HL-60 (cell line): ENCODE measurements around the gene ORMDL1.

ENCODE experiments used
- DNase-seq, 2 experiments: peaks; one replicate each; pipeline ENCODE4 v3.0.0-alpha.2; 2010 to 2020; ENCODE audit warnings: low read depth in 1 of 2, low spot score in 1 of 2
- H3K27ac ChIP-seq: fragments of 250-450 bp; sonication (Bioruptor Pico); replicated peaks from 2 replicates; pipeline ENCODE4 v1.5.1; 2020; ENCODE audit warnings: mild to moderate bottlenecking, moderate library complexity
- H3K27me3 ChIP-seq: fragments of 250-450 bp; sonication (Bioruptor Pico); 2 replicates; pipeline ENCODE4 v1.5.1; 2021; ENCODE audit warnings: mild to moderate bottlenecking, moderate library complexity; ENCODE audit not compliant: insufficient read depth, poor library complexity, severe bottlenecking
- H3K4me3 ChIP-seq: replicated peaks from 2 replicates; pipeline ENCODE4 v1.5.1; 2011; ENCODE audit warnings: mild to moderate bottlenecking, control low read depth, low read length; ENCODE audit not compliant: insufficient read depth
- GABPA ChIP-seq: IDR thresholded peaks from 2 replicates; pipeline ENCODE4 v1.6.1; 2012; ENCODE audit warnings: low read depth
- POLR2AphosphoS5 ChIP-seq: IDR thresholded peaks from 2 replicates; pipeline ENCODE4 v1.6.1; 2012; ENCODE audit warnings: low read depth
- SPI1 ChIP-seq: IDR thresholded peaks from 2 replicates; pipeline ENCODE4 v1.6.1; 2012; ENCODE audit warnings: low read depth, mild to moderate bottlenecking, borderline replicate concordance
- TF ChIP-seq, protein P1 (sequence below): IDR thresholded peaks from 2 replicates; pipeline ENCODE4 v1.6.1; 2012; ENCODE audit warnings: low read depth; ENCODE audit not compliant: insufficient replicate concordance
- TF ChIP-seq, protein P2 (sequence below): IDR thresholded peaks from one replicate; pipeline ENCODE4 v1.5.1; 2011; ENCODE audit warnings: low read length, control low read depth, inconsistent platforms; ENCODE audit not compliant: insufficient read depth

ORMDL1 gene

DNA sequence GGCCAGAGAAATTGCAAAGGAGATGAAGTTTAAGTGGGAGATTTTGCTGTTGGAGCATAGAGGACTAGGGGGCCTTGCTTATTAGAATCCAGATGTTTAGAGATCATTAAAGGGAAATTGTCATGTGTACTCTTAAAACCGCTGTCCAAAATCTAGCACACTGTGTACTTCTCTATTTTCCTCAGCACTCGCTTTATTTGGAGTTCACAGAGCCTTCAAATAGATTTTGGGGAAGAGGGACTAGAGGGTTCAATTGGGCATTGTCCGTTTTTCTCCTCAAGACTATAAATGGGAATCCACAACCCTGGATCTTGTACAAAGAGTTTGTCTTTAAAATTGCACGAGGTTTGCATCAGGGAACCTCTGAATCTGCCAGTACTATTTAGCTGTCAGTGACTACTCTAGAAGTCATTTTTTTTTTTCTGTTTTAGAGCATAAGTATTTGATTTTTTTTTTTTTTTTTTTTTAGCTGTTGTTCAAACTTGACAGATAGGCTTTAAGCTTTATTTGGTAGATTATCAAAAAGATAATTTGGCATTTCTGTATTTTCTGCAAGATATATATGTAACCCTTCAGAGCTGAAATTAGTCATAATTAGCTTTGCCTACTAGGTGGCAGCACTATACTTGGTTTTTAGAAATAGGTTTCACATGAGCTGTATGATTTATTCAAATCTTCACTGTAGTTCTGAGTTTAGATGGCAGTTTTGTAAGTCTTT, 14.3 kb upstream of the ORMDL1 start:
- peak in 1 of 2 experiments; percentile 9 for DNase-seq
- TF ChIP-seq GABPA, result no peak
- peak; percentile 62; the same call in 1 of the 2 replicates for TF ChIP-seq SPI1
- no peak for TF ChIP-seq POLR2AphosphoS5
- TF ChIP-seq, protein P1, sequence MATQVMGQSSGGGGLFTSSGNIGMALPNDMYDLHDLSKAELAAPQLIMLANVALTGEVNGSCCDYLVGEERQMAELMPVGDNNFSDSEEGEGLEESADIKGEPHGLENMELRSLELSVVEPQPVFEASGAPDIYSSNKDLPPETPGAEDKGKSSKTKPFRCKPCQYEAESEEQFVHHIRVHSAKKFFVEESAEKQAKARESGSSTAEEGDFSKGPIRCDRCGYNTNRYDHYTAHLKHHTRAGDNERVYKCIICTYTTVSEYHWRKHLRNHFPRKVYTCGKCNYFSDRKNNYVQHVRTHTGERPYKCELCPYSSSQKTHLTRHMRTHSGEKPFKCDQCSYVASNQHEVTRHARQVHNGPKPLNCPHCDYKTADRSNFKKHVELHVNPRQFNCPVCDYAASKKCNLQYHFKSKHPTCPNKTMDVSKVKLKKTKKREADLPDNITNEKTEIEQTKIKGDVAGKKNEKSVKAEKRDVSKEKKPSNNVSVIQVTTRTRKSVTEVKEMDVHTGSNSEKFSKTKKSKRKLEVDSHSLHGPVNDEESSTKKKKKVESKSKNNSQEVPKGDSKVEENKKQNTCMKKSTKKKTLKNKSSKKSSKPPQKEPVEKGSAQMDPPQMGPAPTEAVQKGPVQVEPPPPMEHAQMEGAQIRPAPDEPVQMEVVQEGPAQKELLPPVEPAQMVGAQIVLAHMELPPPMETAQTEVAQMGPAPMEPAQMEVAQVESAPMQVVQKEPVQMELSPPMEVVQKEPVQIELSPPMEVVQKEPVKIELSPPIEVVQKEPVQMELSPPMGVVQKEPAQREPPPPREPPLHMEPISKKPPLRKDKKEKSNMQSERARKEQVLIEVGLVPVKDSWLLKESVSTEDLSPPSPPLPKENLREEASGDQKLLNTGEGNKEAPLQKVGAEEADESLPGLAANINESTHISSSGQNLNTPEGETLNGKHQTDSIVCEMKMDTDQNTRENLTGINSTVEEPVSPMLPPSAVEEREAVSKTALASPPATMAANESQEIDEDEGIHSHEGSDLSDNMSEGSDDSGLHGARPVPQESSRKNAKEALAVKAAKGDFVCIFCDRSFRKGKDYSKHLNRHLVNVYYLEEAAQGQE, result peak; percentile 85
- TF ChIP-seq, protein P2, sequence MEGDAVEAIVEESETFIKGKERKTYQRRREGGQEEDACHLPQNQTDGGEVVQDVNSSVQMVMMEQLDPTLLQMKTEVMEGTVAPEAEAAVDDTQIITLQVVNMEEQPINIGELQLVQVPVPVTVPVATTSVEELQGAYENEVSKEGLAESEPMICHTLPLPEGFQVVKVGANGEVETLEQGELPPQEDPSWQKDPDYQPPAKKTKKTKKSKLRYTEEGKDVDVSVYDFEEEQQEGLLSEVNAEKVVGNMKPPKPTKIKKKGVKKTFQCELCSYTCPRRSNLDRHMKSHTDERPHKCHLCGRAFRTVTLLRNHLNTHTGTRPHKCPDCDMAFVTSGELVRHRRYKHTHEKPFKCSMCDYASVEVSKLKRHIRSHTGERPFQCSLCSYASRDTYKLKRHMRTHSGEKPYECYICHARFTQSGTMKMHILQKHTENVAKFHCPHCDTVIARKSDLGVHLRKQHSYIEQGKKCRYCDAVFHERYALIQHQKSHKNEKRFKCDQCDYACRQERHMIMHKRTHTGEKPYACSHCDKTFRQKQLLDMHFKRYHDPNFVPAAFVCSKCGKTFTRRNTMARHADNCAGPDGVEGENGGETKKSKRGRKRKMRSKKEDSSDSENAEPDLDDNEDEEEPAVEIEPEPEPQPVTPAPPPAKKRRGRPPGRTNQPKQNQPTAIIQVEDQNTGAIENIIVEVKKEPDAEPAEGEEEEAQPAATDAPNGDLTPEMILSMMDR, result peak; percentile 25
- Histone ChIP-seq H3K27ac (no peak overlapping the region), H3K27me3 (no peaks in the 10 kb centered on the region), H3K4me3 (no peak overlapping the region)

DNA sequence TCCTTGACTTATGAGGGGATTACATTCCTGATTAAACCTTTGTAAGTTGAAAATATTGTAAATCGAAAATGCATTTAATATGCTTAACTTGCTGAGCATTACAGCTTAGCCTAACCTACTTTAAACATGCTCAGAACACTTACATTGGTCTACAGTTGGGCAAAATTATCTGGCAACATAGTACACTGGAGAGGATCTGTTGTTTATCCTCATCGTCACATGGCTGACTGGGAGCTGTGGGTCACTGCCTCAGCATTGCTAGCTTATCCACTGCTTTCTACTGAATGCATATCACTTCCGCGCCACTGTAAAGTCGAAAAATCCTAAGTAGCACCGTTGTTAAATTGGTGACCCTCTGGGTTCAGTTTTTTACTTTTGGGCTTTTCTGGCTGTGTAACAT, 13.8 kb upstream of the ORMDL1 start:
- no peak overlapping the region for H3K4me3 ChIP-seq
- TF ChIP-seq, protein P2, result no peak
- no peak for TF ChIP-seq SPI1
- TF ChIP-seq, protein P1, result no peak
- TF ChIP-seq GABPA, result no peak
- TF ChIP-seq POLR2AphosphoS5, result no peak
- no peak for DNase-seq
- no peaks in the 10 kb centered on the region for H3K27me3 ChIP-seq
- H3K27ac ChIP-seq, result no peak overlapping the region

DNA sequence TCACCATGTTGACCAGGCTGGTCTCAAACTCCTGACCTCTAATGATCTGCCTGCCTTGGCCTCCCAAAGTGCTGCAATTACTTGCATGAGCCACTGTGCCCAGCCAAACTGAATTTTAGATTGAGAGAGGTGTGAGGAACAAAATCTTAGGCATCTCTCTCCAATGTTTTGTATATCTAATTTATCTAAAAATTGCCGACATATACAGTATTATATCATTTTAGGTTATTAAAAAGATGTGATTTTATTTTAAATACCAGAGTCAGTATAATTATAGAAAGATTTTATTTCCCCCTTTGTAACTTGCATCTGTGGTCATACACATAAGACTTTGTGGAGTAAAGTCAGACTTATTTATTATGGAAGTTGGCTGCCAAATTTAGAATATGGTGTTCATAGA, 10.2 kb upstream of the ORMDL1 start:
- H3K4me3 ChIP-seq, result no peak overlapping the region
- H3K27me3 ChIP-seq, result no peaks in the 10 kb centered on the region
- H3K27ac ChIP-seq, result no peak overlapping the region
- DNase-seq, result no peak
- TF ChIP-seq, protein P2, result no peak
- no peak for TF ChIP-seq POLR2AphosphoS5
- TF ChIP-seq SPI1, result no peak
- TF ChIP-seq, protein P1, result no peak
- no peak for TF ChIP-seq GABPA
